Measurements from ENCODE around the gene SKP1.
"Not testable (repeated sequence)": the region's sequence is repeated elsewhere in the genome, so short reads cannot be mapped to it uniquely, and the experiment has no call there.

Gene SKP1

DNA sequence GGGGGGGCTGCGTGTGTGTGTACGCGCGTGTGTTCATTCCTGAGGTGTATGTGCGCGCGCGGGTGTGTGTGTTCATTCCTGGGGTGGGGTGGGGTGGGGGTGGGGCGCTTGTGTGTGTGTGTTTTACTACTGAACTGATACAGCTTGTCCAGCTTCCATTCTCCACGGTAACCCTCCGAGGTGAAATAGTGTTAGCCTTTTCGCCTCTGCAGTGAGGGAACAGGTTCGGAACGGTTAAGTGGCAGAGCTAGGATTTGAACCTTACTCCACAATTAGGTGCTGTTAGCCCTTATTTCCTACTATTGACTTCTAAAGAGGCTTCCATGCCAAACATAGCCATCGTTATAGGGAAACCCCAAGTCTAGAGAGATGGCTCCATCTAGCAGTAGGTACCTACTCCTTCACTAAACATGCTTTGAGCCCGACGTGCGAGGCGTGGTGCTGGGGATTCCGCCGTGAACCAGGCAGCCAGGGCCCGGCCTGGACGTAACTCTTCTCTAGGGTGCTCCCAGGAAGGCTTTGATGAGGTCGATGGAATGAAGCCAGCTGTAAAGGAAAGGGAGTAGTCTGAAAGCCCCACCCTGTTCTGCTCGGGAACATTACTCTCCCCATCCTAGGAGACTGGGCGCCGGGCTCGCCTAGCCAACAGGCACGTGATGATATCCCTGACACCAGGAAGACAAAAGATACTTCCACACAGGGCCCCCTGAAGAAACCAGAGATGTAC, 782 bp upstream of the SKP1 start:
- no peak for DNase-seq

DNA sequence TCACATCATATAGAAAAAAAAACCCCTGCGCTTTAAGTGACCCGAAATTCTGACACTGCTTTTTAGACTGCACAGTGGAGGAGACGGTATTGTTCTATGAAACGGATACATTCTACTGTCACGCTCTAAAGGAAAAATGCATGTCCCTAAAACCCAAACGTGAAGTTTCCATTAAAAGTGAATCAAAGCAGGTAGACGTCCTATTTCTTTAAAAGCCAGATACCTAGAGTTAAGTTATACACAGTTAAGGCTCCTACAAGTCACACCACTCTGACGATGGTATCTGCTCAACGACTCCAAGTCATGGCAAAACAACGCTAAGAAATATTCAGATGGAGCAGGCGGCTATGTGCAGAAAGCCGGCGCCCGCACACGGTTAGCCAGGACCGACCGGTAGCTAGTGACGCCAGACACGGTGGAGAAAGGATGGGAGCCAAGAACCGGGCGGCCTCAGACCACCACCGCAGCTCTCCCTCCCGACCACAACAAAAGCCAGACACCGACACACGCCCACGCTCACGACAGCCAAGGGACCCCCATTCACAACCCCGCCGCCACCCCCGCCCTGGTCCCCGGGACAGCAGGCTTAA, 734 bp downstream of the SKP1 start:
- no peak for DNase-seq

DNA sequence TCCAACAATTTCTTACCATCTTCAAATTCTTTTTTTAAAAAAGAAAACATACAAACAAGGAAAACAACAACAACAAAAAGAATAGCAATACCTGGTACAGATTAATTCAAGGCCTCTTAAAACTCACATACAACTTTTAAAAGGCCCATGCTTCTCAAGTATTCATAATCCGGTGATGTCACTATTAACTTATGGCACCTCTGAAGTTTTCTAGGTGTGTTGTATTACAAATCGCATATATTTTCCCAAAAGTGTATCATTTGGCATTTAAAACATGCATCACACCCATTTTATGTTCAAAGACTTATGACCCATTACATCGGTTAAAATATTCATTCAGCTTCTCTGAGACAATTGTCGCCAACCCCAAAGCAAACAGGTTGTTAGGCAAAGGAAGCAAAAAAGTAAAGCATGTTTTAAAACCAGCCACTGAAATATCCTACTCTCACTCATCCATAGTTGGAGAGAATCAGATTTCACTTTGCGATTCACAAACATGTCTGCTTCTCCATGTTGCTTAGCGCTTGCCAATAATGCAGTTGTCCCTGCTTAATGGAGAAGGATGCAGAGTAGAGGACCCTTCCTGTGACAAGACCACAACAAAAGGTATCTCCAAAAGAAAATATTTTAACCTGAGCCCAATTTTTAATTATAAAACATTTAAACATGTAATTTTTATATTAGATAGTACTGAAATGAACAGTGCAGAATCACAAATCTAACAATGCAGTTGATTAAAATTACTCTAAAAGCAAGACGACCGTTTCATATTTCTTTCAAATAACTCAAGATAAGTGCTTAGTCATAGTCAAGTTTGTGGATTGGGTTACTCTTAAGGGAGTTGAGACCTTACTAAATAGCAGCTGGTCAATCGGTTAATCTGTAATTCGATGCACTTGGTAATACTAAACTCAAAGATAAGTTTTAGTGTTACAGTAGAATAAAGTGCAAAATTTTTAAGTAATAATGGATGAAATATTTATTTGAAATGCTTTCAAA, 1.6 kb downstream of the SKP1 start:
- DNase-seq: no peak

DNA sequence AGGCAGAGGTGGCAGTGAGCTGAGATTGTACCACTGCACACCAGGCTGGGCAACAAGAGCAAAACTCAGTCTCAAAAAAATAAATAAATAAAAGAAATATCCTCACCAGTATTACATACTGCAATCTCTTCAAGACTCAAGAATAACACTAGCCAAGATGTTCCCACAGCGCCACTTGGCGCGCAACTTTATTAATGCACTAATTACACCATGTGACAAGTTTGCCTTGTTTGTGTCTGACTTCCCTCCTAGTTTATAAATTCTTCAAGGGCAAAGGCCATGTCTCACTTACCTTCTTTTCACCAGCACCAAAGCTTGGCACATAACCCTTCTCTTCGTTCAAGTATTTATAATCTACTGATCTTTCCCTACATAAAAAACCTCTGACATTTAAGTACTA, 4.8 kb downstream of the SKP1 start:
- DNase-seq: no peak

DNA sequence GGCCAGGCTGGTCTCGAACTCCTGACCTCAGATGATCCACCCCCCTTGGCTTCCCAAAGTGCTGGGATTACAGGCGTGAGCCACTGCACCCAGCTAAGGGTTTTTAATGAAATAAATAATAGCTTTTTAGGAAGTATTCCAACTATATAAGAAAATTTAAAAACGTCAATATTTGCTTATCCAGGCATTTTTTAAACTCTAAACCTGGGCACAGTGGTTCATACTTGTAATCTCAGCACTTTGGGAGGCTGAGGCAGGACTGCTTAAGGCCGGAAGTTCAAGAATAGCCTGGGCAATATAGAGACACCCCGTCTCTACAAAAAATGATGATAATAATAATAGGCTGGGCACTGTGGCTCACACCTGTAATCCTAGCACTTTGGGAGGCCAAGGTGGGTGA, 14.2 kb downstream of the SKP1 start:
- DNase-seq: no peak

DNA sequence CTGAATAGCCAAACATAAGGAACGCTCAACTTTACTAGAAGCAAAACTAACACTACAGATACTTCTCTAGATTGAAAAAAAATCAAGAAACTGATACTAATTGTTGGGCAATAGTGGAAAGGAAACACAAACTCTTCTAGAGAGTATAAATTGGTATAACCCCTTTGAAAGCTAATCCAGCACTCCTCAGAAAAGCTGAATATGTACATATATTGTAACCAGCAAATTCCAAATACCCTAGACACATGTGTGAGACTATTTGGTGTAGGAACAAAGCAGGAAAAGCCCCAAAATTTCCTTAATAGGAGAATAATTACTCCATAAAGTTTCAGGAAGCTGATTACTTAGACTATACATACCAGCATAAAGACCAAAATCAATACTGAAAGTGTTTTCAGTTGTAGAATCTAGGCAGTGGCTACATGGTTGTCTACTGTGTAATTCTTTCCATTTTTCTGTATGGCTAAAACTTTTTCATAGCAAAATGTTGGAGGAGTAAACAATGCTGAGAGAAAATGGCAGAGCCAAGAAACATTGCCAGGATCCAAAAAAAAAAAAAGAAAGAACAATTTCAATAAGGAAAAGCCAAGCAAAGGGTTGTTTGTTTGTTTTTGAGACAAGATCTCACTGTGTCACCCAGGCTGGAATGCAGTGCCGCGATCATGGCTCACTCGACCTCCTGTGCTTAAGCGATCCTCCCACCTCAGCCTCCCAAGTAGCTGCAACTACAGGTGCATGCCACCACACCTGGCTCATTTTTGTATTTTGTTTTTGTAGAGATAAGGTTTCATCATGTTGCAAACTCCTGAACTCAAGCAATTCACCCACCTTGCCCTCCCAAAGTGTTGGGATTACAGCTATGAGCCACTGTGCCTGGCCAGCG, 15.0 kb downstream of the SKP1 start:
- DNase-seq: no peak

DNA sequence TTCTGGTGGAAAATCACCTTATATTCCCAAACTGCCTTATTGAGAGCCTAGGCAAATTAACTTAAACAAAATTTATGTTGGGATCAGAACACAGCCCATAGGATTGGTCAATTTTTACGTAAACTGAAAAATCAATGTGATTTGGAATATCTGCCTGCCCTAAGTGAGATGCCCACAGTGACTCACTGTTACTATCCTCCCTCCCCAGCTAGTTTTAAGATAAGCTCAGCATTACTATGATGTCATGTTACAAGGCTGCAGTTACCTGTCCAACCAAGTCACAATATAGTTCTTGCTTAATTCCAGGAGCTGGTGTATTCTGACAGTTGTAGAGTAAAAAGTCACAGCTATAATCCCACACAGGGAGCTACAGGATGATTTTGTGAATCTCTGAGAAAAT, 23.1 kb downstream of the SKP1 start:
- DNase-seq: no peak

DNA sequence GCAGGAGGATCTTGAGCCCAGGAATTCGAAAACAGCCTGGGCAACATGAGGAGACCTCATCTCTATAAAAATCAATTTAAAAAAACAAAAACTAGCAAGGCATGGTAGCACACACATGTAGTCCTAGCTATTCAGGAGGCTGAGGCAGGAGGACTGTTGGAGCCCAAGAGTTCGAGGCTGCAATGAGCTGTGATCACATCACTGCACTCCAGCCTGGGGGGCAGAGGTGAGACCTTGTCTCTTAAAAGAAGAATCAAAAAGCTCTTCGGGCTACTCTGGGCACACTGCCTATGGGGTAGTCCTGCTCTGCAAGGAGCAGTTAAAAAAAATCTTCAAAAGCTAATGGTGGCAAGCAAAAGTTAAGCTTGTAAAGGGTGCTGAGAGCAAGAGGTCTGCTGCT, 23.5 kb downstream of the SKP1 start:
- DNase-seq: no peak

DNA sequence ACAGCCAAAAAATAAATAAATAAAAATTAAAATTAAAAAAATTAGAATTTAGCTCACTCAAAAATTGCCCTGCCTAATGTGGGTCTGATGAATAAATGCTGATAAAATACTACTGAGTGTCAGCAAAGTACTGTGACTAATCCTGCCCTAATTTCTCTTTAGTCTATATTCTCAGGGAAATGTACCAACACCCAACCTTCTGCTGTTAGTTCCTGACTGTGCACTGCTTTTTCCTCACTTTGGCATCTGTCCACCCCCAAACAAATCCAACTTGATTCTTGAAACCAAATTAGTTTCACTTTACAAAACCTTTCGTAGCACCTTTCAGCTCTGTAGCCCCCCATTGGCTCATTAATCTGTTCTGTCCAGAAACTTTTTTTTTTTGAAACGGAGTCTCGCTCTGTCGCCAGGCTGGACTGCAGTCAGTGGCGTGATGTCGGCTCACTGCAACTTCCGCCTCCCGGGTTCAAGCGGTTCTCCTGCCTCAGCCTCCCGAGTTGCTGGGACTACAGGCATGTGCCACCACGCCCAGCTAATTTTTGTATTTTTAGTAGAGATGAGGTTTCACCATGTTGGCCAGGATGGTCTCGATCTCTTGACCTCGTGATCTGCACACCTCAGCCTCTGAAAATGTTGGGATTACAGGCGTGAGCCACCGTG, 24.4 kb downstream of the SKP1 start:
- not testable (repeated sequence) for DNase-seq

DNA sequence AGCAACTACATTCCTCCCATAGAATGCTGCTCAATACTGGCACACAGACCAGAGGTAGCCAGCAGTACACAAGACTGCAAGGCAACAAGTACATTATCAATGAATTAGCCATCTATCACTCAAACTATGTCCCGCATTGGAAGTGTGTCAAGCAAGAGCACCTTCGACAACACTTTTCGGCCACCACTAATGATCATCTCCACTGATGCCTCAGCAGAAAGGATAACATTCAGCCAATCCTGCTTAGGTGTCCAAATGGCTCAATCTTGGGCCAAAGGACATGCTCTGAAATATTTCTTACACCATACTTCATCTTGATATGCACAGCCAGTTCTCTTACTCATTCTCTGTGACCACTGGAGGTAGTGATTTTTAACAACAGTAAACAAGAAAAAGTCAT, 25.0 kb downstream of the SKP1 start:
- DNase-seq: no peak

DNA sequence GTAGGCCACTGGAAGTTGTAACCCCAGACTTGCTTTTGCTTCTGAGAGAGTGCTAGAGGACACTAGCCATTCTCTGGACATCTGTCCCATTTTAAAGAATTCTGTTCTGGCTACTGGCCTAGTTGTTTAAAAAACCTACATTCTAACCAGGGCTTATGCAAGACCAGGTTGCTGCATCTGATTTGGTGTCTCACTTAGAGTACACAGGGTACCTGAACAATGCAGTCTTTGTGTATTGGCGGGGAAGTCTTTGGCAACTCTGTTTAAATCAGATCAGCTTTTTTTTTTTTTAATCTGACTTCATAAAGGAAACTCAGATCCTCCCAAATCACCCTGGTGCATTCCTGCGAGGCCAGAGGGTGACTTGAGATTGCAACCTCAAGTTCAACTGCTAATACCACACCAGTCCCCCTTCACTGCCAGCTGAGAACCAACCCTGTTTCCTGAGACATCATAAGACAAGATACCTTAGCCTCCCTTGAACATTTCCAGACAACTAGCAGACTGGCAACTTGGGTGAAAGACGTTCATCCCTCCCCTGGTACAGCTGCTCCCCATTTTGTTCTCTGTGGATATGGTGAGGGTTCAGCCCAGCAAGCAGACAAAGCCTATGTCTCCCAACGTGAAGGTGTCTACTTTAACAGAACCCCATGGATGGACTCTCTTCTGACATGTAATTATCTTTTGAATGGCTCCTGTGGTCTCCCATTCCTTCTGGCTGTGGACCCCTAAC, 27.0 kb downstream of the SKP1 start:
- no peak for DNase-seq

DNA sequence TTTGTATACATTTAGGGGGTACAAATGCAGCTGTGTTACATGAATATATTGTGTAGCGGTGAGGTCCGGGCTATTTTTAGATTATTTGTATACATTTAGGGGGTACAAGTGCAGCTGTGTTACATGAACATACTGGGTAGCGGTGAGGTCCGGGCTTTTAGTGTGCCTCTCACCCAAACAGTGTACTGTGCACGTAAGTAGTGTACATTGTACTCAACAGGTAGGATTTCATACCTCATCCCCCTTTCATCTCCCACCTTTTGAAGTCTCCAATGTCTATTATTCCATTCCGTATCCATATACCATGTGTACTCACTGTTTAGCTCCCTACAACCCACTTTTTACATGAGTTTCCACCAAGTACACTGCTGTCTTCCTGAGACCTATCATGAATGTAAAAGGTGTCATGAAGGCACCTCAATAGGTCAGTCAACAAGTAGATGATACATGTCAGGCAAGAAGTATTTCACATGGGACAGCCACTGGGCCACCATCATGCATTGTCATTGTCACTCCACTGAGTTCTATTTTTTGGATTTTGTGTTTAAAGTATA, 27.7 kb downstream of the SKP1 start:
- DNase-seq: no peak

DNA sequence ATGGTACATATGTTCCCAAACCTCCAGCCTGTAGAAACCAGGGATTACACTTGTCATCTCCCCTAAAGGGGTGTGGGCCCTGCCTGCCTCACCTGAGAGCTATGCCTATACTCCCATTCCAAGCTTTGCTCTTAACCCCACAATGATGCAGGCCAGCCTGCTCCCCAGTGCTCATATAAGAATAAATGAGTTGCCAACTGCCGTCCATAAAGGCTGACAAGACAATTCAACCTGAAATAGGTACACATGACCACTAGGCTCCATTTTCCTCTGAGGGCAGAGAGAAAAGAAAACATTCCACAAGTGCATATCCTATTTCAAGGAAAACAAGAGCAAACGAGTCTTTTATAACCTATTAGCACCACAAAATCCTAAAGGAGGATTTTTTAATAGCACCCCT, 28.4 kb downstream of the SKP1 start:
- no peak for DNase-seq

DNA sequence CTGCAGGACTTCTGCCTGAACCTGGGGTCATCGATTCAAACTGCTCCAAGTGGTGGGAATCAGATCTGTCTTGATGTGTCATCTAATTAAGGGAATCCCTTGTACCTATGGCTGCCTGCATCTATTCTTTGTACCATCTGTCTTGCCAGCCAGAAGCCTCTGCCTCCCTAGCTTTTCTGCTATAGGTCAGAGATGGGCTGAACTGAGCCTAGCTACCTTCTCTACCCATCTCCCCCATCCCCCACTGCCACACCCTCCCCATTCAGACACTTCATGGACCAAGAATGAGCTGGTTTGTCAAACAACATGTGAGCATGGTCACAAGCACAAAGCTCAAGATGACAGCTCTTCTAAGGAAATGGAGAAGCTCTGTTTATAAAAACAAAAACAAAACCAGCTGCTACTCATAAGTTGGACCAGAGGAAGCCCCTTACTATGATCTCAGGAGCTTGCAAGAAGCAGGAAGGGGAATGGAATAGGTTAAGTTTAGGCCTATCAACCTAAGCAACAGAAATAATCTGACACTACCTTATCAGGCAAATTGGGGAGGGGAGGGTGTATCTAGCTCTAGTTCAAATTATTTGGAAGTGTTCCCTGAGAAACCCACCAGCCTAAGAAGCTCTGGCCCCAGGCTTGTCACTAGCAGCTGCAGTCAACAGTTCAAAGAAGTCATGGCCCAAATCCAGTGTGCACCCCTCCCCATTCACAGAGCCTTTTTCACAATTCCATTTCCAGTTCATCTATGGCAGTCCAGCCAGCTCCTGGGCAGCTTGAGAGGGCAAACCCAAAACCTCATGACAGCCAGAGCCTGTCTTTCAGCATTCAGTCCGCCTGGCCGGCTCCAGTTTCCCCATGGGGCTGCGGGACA, 29.9 kb downstream of the SKP1 start:
- DNase-seq: no peak

DNA sequence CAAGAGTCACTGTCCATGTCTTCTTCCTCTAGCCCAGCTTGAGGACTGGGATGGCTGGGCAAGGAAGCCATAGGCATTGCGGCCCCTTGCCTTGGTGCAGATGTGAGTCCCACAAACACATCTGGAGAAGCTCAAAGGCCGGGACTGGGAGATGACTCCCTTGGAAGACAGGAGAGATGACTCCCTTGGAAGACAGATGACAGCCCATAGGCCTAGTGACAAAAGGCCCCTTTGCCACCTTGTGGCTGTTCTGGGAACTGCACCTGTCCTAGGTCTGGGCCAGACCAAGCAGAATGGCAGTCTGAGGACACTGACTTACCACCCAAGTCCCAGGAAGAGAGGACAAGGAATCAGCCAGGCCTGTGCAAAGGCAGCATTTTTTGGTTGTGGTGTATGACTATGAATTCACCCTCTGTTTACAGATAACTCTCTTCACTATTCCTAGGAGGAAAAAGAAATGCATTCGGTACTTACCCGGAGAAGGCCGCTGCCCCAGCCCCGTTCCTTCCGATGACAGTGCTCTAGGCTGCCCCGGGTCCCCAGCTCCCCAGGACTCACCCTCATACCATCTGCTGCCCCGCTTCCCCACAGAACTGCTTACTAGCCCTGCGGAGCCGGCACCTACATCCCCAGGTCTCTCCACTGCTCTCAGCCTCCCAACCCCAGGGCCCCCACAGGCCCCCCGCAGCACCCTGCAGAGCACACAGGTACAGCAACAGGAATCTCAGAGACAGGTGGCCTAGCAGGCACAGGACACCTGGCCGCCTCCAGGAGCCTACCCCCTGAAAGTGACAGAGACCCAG, 30.8 kb downstream of the SKP1 start:
- DNase-seq: no peak

DNA sequence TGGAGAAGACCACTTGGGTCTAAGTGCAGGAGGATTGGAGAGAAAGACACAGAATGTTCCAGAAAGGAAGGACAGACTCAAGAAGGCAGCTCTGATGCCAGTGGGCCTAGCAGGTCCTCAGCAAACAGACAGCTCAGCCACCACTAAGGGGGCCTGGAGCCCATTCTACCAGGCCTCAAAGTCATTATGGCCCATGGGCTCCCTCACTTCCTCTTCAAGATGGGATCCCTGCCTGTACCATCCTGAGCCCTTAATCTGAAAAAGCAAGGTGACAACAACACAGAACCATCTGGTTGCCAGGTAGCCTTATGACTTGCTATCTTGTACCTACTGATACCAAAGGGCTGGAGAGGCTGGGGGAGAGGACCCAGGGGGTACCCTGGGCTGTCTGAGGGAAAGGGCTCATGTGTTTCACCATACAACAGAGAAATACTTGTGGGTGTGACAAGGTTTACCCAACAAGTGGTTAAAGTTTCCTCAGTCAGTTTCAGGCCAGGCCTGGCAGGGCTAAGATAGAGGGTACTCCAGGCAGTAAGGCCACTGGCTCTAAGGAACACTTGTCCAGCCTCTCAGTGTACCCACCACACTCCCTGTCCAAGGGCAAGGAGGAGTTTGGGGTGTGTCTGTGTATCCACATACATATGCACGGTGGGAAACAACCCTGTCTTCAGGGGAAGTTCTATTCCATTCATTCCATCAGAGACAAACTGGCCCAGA, 31.6 kb downstream of the SKP1 start:
- DNase-seq: no peak

DNA sequence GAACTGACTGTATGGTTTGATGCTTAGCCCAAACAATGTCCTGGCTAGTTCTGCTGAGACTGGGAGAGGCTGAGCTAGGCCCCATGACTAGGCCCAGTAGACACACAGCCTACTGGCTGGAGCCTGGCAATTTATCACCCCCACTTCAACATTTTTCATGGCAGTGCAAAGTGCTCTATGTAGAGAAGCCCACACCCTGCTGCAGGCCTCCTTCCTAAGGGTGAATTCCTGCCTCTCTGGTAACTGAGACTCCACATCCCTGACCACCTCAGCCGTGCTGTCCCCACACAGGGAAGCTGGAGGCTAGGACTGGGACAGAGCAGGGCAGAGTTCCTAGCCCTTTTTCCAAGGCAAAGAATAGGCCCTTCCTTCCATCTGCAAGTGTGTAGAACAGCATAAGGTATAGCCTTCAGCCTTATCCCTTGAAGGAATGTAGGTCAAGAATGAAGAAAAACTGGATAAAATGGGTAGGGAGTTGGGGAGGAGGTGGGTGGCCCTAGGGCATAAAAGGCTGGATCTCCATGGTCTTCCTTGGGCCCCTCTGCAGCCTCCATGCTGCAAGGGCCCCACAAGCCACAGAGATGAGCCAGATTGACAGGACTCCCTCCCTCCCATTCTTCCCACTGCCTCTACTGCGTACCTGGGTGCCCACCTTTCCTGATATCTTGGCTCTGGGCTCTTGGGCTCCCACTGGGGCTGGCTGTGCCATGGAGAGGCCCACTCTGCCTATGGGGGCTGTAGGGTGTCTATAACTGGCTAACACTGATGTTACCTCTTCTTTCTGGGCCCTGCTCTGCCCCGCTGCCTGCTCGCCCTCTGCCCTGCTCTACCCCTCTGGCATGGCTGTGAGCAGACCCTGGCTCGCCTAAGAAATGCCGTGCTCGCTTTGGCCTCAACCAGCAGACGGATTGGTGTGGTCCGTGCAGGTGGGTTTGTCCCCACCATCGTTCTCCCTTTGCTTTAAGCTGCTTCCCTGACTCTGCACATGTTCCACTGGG, 32.5 kb downstream of the SKP1 start:
- no peak for DNase-seq

All from SIG-M5 (cell line).